LNCaP clone FGC (cell line): ENCODE results near the gene KANSL1.

Source experiments
- DNase-seq: peaks from one replicate; pipeline ENCODE4 v3.0.0-alpha.2; 2011; ENCODE audit warnings: low read depth
- H3K4me3 ChIP-seq: 2 replicates; pipeline ENCODE4 v1.5.1; 2011; ENCODE audit warnings: mild to moderate bottlenecking, low read depth, low read length, control low read depth
- CTCF ChIP-seq: IDR thresholded peaks from 2 replicates; pipeline ENCODE4 v1.5.1; 2012; ENCODE audit warnings: mild to moderate bottlenecking; ENCODE audit not compliant: control insufficient read depth, insufficient read depth; ENCODE audit errors: extremely low read depth

The KANSL1 gene

DNA sequence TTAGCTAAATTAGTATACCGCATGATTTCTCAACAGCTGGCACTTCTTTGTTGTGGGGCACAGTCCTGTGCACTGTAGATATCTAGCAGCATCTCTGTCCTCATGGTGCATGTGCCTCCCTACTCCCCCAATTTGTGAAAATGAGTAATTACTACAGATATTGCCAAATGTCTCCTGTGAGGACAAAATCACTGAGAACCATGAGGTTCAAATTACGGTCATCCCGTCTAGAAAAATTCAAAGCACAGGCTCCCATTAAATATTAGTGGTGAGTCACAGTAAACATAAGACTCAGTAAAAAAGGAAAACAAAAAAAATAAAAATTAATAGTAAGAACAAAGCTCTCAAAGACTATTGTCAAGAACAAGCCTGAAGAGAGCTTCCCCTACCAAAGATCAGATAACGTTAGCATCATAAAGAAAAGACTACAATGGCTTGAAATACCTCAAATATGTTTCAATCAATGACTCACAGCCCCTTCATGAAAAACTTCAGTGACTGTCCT, 136.4 kb downstream of the KANSL1 start:
- no peak for DNase-seq
- no peak for TF ChIP-seq CTCF
- no peak overlapping the region for H3K4me3 ChIP-seq

DNA sequence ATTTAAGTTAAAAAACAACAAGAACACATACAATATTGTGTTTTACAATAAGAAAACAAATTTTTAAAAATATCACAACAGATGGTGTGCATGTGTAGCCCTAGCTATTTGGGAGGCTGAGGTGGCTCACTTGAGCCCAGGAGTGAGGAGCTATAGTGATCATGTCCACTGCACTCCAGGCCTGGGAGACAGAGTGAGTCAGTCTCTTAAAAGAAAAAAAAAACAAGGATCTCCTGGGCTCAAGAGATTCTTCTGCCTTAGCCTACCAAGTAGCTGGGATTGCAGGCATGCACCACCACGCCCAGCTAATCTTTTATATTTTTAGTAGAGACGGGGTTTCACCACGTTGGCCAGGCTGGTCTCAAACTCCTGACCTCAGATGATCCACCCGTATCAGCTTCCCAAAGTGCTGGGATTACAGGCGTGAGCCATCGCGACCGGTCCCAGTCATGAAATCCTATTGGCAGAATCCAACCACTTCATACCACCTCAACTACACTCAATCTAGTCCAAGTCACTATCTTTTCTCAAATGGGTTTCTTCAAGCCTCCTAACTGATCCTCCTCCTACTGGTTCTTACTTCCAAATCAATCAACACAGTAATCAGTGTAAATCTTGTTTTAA, 139.2 kb downstream of the KANSL1 start:
- H3K4me3 ChIP-seq, result no peak overlapping the region
- no peak for TF ChIP-seq CTCF

DNA sequence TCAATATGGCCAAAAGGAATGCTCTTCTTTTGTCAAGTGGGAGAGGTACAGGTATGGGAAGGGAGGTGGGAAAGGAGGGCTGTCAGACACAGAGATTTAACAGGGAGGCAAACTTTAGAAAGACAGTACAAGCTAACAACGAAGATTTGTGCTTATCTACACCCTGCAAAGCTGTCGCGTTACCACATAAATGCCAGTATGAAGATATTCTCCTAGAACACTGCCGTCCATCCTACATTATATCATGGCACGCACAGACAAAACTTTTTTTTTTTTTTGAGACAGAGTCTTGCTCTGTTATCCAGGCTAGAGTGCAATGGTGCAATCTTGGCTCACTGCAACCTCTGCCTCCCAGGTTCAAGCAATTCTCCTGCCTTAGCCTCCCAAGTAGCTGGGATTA, 143.6 kb downstream of the KANSL1 start:
- TF ChIP-seq CTCF, result no peak
- no peak for DNase-seq
- H3K4me3 ChIP-seq, result no peak overlapping the region

More for the DNA sequence above, 139.2 kb downstream of the KANSL1 start:
- no peak for DNase-seq

DNA sequence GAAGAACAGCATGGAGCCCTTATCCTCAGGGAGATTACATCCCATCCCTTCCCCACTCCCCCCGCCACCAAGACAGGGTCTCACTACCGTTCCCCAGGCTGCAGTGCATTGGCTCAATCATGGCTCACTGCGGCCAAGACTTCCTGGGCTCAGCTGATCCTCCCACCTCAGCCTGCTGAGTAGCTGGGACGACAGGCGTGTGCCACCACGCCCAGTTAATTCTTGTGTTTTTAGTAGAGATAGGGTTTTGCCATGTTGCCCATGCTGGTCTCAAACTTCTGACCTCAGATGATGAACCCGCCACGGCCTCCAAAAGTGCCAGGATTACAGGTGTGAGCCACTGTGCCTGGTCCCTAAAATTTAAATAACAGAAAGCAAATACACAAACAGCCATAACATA, 145.4 kb downstream of the KANSL1 start:
- DNase-seq, result no peak
- TF ChIP-seq CTCF, result no peak
- no peak overlapping the region for H3K4me3 ChIP-seq

- no peak for TF ChIP-seq CTCF
- no peak overlapping the region for H3K4me3 ChIP-seq
- DNase-seq, result no peak
Measured at GRCh38 chr17:46047398-46047797, 145.8 kb downstream of the KANSL1 start.

- TF ChIP-seq CTCF, result no peak
- H3K4me3 ChIP-seq, result no peak overlapping the region
- no peak for DNase-seq
Measured at GRCh38 chr17:46046957-46047356, 146.3 kb downstream of the KANSL1 start.

GRCh38 chr17:46045639-46046038, 147.6 kb downstream of the KANSL1 start:
- DNase-seq, result no peak
- no peak for TF ChIP-seq CTCF
- no peak overlapping the region for H3K4me3 ChIP-seq
